IPS-15b (cell line): ENCODE data around the gene TSHR.
"Not testable (repeated sequence)": the region's sequence is repeated elsewhere in the genome, so short reads cannot be mapped to it uniquely, and the experiment has no call there.

Experiments used
- H3K27me3 ChIP-seq: one replicate; pipeline ENCODE4 v1.6.1; 2013; ENCODE audit warnings: low read length; ENCODE audit not compliant: control insufficient read depth, insufficient read depth
- H3K36me3 ChIP-seq: one replicate; pipeline ENCODE4 v1.6.1; 2013; ENCODE audit warnings: low read length; ENCODE audit not compliant: control insufficient read depth, insufficient read depth
- H3K4me1 ChIP-seq: one replicate; pipeline ENCODE4 v1.6.1; 2013; ENCODE audit warnings: mild to moderate bottlenecking, low read length; ENCODE audit not compliant: control insufficient read depth, insufficient read depth
- H3K4me3 ChIP-seq: one replicate; pipeline ENCODE4 v1.5.1; 2013; ENCODE audit warnings: low read depth, low read length
- H3K9ac ChIP-seq: one replicate; pipeline ENCODE4 v1.6.1; 2013; ENCODE audit warnings: low read depth, mild to moderate bottlenecking, low read length
- H3K9me3 ChIP-seq: one replicate; pipeline ENCODE4 v1.6.1; 2013; ENCODE audit warnings: mild to moderate bottlenecking, low read length; ENCODE audit not compliant: control insufficient read depth, insufficient read depth

TSHR gene

DNA sequence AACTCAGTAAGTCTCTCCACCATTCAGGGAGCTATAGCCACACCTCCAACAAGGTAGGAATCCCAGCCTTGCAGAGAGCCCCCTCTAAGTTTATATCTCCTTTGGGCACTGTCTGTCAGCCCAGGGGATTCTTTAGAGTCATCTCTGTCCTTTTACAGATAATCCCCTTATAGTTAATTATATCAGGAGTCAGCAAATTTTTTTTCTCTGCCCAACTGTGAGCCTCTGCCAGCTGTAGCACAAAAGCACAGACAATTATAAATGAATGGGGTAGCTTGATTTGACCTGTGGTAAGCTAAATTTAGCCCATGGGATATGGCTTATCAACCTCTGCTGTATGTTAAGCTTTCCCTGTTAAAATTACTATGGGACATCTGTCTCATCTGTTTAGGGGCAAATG is 22.1 kb upstream of the TSHR start:
- no peaks in the 10 kb centered on the region for H3K9me3 ChIP-seq
- H3K36me3 ChIP-seq = no peaks in the 10 kb centered on the region
- no peaks in the 10 kb centered on the region for H3K4me1 ChIP-seq
- no peak overlapping the region for H3K9ac ChIP-seq
- H3K27me3 ChIP-seq = no peaks in the 10 kb centered on the region
- no peak overlapping the region for H3K4me3 ChIP-seq

DNA sequence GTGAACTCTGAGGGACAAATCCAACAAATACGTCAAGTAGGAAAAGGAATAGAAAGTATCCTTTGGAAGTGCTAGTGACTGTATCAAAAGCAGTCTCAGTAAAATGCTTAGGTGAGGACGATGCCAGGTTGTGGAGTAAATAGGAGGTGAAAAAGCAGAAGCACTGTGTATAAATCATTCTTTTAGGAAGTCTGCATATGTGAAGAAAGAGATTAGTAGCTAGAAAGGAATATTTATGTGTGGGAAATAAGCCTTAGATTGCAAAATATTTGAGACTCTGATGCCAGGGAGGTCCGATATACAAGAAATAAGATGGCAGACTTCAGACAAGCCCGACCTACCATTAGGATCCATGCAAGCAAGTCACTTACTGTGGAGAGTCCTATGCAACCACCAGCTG is 21.7 kb upstream of the TSHR start:
- no peak overlapping the region for H3K4me3 ChIP-seq
- no peaks in the 10 kb centered on the region for H3K9me3 ChIP-seq
- no peak overlapping the region for H3K9ac ChIP-seq
- H3K36me3 ChIP-seq = no peaks in the 10 kb centered on the region
- no peaks in the 10 kb centered on the region for H3K27me3 ChIP-seq
- H3K4me1 ChIP-seq = no peaks in the 10 kb centered on the region

DNA sequence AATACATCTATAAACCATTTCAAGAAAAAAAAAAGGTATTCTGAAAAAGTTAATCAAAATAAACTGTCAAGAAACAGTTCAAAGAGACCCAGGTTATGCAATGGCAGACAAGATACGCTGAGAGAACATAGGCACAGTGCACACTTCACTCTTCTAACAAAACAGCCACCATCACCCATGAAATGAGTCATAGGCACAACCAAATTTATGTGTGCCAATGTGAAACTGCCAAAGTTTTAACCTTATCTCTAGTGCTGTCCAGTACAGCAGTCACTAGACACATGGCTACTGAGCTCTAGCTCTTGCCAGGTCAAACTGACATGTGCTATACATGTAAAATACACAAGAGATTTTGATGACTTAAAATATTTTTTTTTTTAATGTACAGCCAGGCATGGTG is 15.3 kb upstream of the TSHR start:
- Histone ChIP-seq H3K27me3 (no peaks in the 10 kb centered on the region), H3K9ac (no peak overlapping the region), H3K36me3 (no peaks in the 10 kb centered on the region), H3K9me3 (no peaks in the 10 kb centered on the region), H3K4me1 (no peaks in the 10 kb centered on the region), H3K4me3 (no peak overlapping the region)

DNA sequence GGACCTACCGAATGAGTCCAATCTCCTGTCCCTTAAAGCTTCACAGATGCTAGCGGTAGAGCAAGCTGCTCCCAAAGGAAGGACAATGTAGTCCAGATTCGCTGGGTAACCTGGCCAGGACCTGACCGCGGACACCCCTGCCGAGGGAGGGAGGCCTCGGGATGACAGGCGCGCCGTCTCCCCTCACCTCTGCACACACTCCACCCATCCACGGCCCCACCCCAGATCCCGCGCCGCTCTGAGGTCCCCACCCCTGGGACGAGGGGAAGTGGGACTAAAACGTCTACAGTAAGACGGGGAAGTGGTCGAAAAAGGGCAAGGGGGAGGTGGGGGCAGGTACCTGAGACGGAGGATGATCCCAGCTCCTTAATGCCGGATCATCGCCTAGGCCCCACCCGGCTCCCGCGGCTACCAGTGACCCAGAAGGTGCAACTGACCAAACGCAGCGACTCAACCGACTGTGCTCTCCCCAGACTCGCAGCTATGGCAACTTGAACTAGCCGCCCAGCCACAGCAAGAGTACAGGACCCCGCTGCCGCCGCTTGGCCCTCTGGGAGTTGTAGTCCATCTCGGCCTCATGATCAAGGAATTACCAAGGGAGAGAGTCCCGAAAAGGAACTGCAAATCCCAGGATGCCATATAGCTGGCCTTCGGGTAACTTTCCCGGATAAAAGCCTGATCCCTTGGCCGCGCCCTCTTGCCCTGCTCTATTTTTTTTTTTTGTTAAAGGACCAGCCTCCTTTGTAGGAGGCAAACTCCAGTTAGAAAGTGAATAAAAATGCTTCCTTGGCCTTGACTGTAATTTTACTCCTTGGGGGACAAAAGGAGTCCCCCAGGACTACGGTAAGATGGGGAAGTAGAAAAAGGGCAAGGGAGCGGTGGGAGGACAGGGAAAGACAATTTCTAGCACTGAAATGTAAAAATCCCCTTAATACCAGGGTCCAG is 13.9 kb upstream of the TSHR start, which contains the start of gene CEP128:
TSS of gene CEP128 (minus strand) at position 498 of the 945 bp plus-strand sequence.
- peak within 1 kb of the TSS; percentile 73 for H3K9ac ChIP-seq
- no peaks in the 10 kb centered on the region for H3K27me3 ChIP-seq
- H3K4me3 ChIP-seq = peak within 1 kb of the TSS; percentile 94

DNA sequence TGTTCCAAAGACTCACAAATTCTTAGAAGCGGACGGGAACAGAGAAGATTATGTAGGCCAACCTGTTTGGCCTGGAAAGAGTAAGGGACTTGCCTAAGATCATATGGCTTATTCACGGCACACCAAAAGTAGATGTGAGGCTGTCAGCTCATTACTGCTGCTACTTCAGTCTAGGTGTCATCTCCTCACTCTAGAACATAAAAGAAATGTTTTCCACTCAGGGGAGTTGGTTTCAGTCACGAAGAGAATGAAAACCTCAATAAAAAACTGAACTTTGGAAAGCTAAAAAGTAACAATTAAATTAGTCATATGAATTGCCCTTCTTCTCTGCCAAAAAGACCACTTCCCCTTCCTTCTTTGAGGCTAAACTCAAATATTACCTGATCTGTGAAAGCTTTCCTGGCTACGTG is 13.2 kb upstream of the TSHR start:
- Histone ChIP-seq H3K4me1 (no peaks in the 10 kb centered on the region), H3K36me3 (no peaks in the 10 kb centered on the region), H3K9me3 (no peaks in the 10 kb centered on the region), H3K27me3 (no peaks in the 10 kb centered on the region), H3K9ac (peak overlapping the region; percentile 40), H3K4me3 (peak overlapping the region; percentile 55)

More for the DNA sequence above, 13.9 kb upstream of the TSHR start, which contains the start of gene CEP128:
- no peaks in the 10 kb centered on the region for H3K4me1 ChIP-seq
- H3K9me3 ChIP-seq = no peaks in the 10 kb centered on the region
- no peaks in the 10 kb centered on the region for H3K36me3 ChIP-seq

DNA sequence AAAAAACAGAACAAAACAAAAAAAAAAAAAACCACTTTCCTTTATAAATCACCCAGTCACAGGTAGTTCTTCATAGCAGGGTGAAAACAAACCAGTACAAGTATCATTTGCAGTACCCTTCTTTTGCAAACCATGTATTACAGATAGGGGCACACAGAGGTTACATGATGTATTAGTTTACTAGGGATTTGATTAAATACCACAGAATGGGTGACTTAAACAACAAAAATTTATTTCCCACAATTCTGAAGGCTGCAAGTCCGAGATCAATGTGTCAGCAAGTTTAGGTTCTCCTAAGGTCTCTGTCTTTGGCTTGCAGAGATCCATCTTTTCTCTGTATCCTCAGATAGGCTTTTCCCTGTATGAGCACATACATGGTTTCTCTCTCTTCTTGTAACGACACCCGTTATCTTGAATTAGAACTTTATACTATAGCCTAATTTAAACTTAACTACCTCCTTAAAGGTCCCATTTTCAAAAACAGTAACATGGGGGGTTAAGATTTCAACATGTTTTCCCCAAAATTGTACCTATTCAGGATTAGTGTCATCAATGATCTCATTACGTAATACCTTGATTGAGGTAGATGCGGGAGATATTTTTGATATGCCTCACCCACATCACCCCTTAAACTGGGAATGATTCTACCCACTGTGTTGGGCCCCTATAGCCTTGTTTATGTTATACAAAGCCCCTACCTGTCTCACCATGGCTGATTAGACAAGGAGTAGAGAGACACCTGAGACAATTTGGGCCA is 10.4 kb upstream of the TSHR start:
- Histone ChIP-seq H3K9ac (no peak overlapping the region), H3K27me3 (no peaks in the 10 kb centered on the region), H3K4me1 (no peaks in the 10 kb centered on the region), H3K9me3 (no peaks in the 10 kb centered on the region), H3K36me3 (no peaks in the 10 kb centered on the region), H3K4me3 (no peak overlapping the region)

DNA sequence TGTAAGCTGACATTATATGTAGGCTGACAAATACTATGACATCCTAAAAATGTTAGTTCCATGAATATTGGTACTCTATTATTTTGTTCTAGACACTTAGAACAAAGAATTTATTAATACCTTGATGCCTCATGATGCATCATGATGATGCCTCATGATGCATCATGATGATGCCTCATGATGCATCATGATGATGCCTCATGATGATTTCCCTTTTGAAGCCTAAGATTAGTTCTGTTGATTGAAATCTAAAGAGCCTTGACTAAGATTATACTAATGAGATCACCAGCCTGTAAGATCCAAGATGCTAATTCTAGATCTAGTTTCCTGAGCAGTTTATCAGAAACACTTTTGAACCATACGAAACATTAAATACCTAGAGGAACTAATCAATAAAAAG is 9.2 kb upstream of the TSHR start:
- Histone ChIP-seq H3K4me1 (no peaks in the 10 kb centered on the region), H3K36me3 (no peaks in the 10 kb centered on the region), H3K4me3 (no peak overlapping the region), H3K9me3 (no peaks in the 10 kb centered on the region), H3K9ac (no peak overlapping the region), H3K27me3 (no peaks in the 10 kb centered on the region)

DNA sequence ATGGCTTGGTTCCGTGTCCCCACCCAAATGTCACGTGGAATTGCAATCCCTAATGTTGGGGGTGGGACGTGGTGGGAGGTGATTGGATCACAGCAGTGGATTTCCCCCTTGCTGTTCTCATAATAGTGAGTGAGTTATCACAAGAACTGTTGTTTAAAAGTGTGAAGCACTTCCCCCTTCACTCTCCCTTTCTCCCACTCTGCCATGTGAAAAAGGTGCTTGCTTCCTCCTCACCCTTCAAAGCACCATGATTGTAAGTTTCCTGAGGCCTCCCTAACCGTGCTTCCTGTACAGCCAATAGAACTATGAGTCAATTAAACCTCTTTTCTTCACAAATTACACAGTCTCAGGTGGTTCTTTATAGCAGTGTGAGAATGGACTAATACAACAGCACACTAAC is 8.6 kb upstream of the TSHR start:
- Histone ChIP-seq H3K4me3 (no peak overlapping the region), H3K4me1 (no peaks in the 10 kb centered on the region), H3K36me3 (no peaks in the 10 kb centered on the region), H3K9me3 (no peaks in the 10 kb centered on the region), H3K27me3 (no peaks in the 10 kb centered on the region), H3K9ac (no peak overlapping the region)

DNA sequence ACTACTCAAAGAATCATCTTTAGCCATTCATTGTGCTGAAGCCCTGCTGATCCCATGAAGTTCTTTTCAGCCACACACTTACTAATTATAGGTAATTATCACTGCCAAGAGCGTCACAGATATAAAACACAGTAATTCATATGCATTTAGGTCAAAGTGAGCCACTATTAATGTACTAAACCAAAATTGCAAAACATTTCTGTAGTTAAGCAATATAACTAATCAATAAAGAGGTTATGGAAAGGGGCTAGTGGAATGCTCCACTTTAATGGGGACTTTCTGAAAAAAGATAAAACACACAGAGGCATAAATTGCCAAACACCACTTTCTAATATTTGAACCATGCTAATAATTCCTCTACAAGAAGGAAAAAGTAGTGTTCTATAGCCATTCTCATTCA is 7.1 kb upstream of the TSHR start:
- H3K36me3 ChIP-seq = no peaks in the 10 kb centered on the region
- H3K4me3 ChIP-seq = no peak overlapping the region
- H3K4me1 ChIP-seq = no peaks in the 10 kb centered on the region

DNA sequence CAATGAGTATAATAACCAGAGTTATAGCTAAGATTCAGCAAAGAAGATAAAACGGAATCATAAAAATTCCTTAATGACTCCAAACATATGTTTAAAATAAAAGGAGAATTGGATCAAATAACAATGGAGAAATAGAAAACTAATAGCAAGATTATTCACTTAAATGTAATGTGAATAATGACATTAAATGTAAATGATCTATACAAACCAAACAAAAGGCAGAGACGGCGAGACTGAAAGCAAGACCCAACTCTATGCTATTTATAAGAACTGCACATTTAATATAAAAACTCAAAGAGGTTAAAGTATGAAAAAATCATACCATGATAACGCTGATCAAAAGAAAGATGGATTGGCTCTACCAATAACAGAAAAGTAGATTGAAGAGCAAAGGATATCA is 3.9 kb upstream of the TSHR start:
- Histone ChIP-seq H3K4me1 (no peaks in the 10 kb centered on the region), H3K27me3 (peaks cover 13% of the 10 kb centered on the region), H3K9me3 (no peaks in the 10 kb centered on the region), H3K9ac (no peak overlapping the region), H3K4me3 (no peak overlapping the region), H3K36me3 (no peaks in the 10 kb centered on the region)

More for the DNA sequence above, 7.1 kb upstream of the TSHR start:
- Histone ChIP-seq H3K9ac (no peak overlapping the region), H3K27me3 (no peaks in the 10 kb centered on the region), H3K9me3 (no peaks in the 10 kb centered on the region)

DNA sequence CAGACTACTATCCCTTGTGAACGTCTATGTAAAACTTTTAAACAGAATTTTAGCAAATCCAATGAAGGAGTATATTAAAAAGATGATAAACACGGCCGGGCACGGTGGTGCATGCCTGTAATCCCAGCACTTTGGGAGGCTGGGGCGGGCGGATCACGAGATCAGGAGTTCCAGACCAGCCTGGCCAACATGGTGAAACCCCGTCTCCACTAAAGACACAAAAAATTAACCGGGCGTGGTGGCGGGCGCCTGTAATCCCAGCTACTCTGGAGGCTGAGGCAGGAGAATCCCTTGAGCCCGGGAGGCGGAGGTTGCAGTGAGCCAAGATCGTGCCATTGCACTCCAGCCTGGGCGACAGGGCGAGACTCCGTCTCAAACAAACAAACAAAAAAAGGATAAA is 2.2 kb upstream of the TSHR start:
- H3K9ac ChIP-seq, H3K9me3 ChIP-seq, H3K4me1 ChIP-seq, H3K4me3 ChIP-seq, H3K36me3 ChIP-seq: not testable (repeated sequence)
- peaks cover 16% of the 10 kb centered on the region for H3K27me3 ChIP-seq
